GM21576 (cell line): ENCODE measurements around the gene DDX4.

ENCODE experiments used
- ATAC-seq: cut with Tn5 transposase; IDR thresholded peaks from one replicate; pipeline ENCODE4 v1.9.1; 2021; ENCODE audit warnings: mild to moderate bottlenecking, moderate library complexity; ENCODE audit not compliant: unreplicated experiment

DDX4 gene

DNA sequence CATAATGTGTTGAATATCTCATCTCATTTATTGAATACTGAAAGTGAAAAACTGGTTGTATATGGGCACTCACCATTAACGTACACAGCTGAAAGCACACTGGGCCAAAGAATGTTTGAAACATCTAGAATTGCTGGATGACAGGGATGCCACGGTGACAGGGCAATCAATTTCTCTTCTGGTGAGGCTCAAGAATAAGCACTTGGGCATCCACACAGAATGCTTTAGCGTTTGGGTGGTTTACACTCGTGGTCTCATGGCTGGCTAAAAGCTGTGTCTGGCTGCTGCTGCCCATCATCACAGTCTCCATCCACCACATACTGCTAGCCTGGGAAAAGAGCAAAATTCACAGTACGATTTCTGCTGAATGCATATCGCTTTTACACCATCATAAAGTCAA lies 82.6 kb downstream of the DDX4 start:
- ATAC-seq, result no peak

DNA sequence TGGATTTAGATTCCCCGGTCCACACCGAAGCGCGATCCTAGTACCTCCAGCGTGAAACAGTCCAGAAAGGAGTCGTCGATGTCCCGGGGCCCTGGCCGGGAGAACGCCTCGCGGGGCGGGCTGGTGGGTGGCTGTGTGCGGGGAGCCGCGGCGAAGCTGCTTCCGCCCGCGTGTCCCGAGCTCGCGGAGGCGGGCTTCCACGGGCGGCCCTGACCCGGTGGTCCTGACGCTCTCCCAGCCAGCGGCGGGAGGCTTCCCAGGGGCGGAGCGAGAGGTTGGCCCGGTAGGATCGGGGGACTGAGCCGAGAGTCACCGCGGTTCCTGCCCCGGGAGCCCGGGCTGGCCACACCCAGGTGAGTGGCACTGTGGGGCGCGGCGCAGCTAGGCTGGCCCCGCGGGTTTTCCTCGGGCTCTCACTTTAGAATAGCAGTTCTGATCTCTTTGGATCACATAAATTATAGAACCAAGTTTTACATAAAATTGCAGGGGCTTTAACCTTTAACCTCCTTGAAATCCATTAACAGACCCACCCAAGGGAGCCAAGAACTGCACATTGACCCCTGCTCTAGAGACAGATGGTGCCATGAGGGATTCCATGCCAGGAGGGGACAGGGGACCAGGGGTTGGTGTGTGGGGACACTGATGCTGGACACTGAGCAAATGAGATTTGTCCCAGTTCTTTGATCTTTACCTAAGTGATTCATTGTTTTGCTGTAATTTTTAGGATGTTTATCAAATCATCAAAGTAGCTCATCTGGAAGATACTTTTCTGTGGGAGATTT lies 84.1 kb downstream of the DDX4 start:
- ATAC-seq, result no peak

DNA sequence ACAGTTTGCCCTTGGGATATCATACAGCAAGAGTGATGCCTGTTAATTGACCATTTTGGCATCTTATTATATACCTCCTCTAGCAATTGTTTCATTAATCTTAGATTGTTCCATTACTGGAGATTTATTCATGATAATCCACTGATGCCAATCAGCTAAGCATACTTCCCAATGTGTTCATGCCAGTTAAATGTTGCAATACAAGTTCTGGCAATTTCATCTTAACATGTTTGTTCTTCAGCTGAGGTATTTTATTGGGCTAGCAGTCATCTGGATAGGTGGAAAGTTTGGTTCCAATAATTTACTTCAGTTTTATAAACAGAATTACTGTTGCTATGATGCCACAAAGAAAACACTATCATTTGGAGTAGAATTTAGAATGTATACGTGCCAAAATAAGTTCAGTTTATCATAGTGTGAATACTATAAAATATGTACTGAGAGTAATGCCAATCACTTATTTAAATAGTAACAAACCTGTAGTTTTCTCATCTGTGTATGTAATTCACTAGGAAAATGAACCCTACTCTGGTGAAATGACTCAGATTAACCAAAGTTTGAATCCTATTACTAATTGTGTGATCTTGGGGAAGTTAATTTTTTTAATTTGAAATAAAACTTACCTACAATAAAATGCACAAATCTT lies 85.4 kb downstream of the DDX4 start:
- ATAC-seq, result no peak

DNA sequence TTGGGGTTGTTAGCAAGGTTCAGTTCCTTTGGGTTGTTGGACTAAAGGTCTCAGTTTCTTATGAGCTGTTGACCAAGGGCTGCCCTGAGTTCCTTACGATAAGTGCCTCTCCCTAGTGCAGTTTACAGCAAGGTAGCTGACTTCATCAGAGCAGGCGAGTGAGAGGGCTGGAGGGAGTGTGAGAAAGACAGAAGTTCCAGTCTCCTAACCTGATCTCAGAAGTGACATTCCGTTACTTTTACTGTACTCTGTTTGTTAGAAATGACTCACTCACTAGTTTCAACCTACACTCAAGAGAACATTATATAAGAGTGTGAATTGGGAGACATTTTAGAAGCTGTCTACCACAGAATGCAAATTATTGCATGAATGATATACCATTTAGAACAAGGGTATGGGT lies 92.1 kb downstream of the DDX4 start:
- ATAC-seq, result no peak

DNA sequence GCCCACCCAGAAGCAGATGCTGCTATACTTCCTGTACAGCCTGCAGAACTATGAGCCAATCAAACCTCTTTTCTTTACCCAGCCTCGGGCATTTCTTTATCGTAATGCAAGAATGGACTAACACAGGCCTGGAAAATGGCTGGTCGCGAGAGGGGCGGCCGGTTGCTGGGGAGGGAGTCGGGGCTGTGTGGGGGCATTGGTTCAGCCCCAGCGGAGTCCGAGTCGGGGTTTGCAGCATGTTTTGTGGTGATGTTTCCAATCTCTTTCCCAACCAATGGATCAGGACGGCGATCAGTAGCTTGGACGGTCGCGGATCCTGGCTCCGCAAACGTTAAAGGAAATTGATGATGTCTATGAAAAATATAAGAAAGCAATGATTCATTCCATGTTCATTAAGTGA lies 94.6 kb downstream of the DDX4 start:
- no peak for ATAC-seq

DNA sequence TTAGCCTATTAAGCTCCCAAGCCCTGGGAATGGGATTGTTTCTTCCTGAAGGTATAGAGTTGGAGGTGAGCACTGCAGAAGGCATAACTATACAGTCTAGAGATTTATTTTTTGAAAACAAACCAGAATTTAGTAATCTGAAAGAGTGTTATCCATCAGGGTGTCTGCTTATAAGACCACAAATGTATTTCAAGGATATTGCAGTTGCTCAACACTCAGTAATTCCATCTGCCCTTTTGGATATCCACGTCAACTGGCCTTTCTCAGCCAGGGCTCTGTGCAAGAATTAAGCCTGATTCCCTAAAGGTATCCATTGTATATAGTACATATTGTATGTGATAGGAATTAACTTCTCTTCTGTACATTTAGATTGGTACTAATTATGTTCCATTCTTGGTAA lies 98.3 kb downstream of the DDX4 start:
- no peak for ATAC-seq

DNA sequence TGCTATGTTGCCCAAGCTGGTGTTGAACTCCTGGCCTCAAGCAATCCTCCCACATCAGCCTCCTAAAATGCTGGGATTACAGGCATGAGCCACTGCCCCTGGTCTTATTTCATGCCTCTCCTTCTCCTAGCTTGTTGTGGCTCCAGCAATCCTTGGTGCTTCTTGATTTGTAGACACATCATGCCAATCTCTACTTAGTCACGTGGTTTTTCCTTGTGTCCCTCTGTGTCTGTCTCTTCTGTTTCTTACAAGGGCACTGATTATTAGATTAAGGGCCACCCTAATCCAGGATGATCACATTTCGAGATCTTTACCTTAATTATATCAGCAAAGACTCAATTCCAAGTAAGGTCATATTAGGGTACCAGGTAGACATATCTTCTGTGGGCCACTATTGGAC lies 104.1 kb downstream of the DDX4 start:
- no peak for ATAC-seq

DNA sequence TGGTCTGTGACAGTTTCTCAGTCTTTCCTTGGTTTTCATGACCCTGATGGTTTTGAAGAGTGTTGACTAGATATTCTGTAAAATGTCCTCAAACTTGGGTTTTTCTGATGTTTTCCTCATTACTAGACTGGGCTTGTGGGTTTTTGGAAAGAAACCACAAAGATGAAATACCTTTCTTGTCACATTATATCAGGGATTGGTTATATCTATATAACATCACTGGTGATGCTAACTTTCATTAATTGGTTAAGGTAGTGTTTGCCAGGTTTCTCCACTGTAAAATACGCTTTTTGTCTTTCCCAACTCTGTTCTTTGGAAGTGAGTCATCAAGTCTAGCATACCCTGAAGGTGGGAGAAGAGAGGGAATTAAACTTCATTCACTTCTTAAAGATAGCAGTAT lies 110.0 kb downstream of the DDX4 start:
- no peak for ATAC-seq

DNA sequence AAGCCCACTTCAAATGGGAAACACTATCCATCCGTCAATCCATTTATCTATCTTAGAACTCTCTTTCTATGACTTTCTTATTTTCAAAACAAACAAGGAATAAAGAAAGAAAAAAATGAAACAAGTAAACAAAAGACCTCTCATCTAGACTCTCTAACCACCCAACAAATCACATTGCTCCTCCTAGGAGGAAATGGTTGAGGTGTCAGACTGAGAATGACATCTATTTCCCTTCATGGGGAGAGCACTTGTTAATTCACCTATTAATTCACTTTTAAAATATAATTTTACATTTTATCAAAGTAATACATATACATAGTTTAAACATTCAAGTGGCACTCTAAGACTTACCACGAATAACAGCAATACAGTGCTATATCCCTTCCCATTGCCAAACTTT lies 110.9 kb downstream of the DDX4 start:
- ATAC-seq, result no peak

DNA sequence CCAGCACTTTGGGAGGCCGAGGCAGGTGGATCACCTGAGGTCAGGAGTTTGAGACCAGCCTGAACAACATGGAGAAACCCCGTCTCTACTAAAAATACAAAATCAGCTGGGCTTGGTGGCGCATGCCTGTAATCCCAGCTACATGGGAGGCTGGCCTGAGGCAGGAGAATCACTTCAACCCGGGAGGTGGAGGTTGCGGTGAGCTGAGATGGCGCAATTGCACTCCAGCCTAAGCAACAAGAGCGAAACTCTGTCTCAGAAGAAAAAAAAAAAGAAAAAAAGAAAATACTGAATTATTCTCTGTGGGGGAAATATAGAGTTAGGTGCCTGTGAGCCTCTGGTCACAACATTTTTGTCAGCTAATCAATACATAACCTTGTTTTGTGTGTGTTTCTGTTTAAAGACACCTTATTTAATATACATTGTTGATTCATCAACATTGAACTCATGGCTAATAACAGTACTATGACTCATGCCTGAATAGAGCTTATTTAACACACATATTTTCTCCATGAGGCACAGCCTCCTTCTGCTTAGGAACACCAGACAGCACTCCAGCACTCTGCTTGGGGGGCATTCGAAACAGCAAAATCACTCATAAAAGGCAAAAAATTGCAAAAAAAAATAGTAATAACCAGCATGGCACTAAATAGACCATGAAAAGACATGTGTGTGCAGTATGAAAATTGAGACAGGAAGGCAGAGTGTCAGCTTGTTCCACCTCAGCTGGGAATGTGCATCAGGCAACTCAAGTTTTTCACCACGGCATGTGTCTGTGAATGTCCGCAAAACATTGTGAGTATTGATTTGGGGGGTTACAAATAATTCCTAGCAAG lies 113.2 kb downstream of the DDX4 start, which contains the start of gene IL31RA:
Gene IL31RA, plus strand, starts transcription at position 519 of the 836 bp plus-strand sequence. Its CDS starts 214 bp downstream, at position 733.
- ATAC-seq, result no peak

DNA sequence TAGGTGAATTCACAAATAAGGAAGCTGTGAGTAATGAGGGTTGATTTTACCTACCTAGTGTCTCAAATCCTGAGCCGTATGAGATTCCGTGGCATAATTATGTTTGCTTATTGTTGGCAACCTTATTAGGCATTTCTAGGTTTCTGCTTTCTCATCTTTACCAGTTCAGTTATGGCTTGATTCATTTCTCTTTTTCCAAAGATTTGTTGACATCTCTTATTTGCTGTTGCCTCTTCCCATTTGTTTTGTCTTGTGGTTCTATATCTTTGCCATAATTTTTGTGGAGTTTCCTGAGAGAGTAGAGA lies 113.8 kb downstream of the DDX4 start:
- no peak for ATAC-seq

DNA sequence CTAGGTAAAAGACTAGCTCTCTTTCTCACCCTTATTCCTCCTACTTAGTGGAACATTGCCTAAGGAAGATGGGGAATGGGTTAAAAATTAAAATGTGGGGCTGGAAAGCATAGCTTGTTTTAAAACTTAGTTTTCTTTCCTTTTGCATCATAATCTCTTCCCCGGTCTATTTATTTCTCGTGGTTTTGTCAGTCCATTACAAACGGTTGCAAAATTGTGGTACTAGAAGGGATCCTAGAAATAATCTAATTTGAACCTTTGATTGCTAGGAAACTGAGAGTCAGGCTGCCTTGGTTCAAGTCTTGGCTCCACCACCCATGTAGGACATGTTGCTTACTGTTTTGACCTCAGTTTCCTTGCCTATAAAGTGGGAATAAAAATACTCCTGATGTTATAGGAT lies 114.6 kb downstream of the DDX4 start:
- ATAC-seq, result no peak

DNA sequence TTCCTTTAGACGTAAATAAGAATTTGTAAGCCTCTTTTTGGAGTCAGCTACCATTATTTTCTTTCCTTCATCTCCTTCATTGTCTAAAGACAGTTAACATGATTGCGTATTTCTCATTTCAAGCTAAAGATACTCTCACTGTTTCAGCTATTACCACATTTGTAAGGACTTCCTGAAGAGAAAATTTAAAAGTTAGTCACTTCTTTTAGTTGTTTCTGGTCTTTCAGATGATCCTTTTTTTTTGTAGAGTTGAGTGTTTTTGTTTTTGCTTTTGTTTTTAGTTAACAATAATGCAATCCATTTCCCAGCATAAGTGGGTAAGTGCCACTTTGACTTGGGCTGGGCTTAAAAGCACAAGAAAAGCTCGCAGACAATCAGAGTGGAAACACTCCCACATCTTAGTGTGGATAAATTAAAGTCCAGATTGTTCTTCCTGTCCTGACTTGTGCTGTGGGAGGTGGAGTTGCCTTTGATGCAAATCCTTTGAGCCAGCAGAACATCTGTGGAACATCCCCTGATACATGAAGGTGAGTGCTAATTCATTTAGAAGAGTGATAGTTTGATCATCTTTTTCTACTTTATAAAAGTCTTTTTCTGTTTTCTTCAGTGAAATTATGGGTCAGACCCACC lies 115.3 kb downstream of the DDX4 start:
- no peak for ATAC-seq

DNA sequence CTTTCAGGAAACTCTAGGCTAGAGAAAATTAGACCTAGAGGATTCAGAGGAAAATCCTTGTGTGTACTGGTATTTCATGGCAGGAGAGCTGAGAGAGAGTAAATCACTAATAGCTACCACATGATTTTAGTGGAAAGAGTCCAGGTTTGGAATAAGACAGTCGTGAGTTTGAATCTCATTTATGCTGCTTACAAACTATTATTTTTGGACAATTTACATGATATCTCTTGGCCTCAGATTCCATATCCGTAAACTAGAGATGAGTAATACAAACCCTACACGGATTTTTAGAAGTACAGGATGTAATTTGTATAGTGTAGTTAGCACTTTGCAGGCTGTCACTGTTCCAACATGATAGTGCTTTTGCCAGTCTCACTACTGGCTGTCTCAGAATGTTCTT lies 116.0 kb downstream of the DDX4 start:
- ATAC-seq, result no peak

DNA sequence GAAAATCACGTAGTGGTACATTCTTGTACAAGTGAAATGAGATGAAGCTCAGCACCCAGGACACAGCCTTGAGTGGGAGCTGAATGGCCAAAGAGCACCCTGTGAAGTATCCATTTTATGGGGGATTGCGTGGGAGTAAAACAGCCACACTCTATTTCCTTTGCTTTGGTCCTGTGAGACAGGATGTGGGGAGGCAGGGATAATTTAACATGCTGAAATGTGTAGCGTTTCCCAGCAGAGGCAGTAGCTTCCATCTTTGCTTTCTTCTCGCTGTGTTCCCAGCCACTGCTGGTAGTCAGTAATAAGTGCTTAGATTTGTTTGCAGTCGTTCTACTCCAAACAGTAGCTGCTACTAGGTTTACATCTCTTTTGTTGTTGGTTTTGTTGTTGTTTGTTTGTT lies 117.6 kb downstream of the DDX4 start:
- ATAC-seq, result no peak

DNA sequence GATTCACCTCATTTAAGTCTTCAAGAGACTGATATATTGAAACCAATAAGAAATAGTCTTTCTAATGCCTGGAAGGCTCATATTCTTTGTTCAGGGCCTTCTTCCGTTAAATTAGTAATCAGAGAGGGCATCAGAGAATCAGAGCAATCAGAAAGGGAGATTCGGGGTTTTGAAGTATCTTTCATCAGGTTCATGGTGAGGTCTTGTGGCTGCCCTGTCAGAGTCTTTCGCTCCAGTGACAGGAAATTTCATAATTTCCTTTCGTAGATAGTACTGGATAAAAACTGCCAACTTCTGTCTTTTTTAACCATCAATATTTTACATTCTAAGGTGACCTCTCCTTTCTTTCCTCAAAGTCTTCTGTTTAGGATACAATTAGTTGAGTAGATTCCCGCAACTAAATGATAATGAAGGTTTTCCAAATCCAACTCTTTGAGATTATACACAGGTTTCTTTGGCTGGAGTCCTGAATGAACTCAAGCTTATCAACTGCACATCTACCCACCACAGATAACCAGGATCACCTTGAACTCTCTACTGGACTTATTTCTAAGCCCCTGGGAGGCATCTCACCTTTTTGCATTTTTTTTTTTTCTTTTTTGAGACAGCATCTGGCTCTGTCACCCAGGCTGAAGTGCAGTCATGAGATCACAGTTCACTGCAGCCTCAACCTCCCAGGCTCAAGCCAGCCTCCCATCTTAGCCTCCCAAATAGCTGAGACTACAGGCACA lies 118.8 kb downstream of the DDX4 start:
- no peak for ATAC-seq

DNA sequence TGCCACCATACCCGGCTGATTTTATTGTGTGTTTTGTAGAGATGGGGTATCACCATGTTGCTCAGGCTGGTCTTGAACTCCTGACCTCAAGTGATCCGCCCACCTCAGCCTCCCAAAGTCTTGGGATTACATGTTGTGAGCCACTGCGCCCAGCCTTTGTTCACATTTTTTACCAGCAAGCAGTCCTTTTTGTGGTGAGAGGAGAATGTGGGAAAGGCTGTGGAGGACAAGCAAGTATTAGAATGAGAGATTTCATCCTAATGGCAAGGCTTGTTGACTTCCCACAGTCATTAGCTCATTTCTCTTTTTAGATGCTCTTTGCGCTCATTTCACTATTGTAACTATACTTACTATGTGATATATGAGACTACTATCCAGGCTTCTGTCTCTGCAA lies 119.4 kb downstream of the DDX4 start:
- no peak for ATAC-seq

DNA sequence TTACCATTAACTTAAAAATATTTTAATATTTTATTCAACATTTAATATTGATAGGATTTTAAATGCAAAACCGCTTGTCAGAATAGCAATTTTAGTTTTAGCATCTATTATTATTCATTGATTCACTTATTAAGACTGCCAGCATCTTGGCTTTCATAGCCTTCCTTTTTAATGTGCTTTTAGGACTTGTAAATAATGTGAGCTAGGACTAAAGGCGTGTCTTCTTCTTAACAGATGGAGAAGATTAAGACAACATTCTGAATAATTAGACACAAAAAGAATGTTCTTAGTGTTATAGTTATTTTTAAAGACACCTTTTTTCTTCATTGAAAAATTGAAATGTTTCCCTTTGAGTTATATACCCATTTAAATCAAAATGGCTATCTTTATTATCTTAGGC lies 120.2 kb downstream of the DDX4 start:
- ATAC-seq, result no peak

DNA sequence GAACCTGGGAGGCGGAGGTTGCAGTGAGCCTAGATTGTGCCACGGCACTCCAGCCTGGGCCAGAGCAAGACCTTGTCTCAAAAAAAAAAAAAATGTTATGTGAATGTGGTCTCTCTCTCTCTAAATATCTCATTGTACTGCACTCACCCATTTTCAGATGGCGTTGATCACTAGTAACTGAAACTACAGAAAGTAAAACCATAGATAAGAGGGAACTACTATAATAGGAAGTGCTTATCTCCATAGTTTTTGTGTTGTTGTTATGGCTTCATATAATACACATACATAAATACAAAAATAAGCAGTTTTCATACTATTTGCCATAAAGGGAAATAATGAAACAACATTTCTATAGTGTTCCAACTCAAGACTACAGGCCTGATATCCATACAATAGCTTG lies 122.4 kb downstream of the DDX4 start:
- no peak for ATAC-seq

DNA sequence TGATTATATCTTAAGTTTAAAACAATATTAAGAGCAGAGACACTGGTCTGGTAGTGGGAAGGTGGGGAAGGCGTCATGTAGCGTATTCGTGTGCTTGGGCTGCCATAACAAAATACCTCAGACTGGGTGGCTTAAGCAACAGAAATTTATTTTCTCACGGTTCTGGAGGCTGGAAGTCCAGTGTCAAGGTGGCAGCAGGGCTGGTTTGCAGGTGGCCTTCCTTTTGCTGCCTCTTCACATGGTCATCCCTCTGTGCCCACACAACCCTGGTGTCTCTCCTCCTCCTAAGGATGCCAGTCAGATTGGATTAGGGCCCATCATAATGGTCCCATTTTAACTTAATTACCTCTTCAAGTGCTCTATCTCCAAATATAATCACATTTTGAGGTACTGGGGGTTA lies 122.8 kb downstream of the DDX4 start:
- ATAC-seq, result no peak
